Coronary artery (tissue), 2 donors: ENCODE data around the gene DGKG.

Experiments
- DNase-seq: peaks from one replicate; pipeline ENCODE4 v3.0.0-alpha.2; 2017; ENCODE audit warnings: low spot score
- H3K27ac ChIP-seq, 2 donors: fragments of 200-600 bp; sonication (generic); one replicate each; pipeline ENCODE4 v1.5.1; 2016 to 2019
- H3K4me3 ChIP-seq: fragments of 200-600 bp; sonication (generic); 2 replicates; pipeline ENCODE4 v1.5.1; 2016; ENCODE audit warnings: mild to moderate bottlenecking, moderate library complexity
- TF ChIP-seq, protein P1 (sequence below): fragments of 200-600 bp; sonication (generic); IDR thresholded peaks from one replicate; pipeline ENCODE4 v1.5.1; 2019; ENCODE audit warnings: antibody characterized with exemption

The DGKG gene

DNA sequence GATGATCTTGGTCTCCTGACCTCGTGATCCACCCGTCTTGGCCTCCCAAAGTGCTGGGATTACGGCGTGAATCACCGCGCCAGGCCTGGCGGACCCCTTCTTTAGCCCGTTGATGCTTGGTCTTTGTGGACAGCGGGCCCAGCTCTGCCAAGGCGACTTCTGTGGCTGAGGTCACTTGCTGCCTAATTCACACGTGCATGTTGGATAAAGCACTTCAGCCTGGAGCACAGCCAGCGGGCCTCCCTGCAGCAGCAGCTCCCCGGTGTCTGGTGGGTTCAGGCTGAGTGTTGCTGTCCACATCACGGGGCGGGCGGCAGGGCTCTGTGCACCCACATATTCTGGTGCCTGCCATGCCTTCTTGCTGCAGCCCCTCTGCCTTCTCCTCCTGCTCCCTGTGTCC is 88.4 kb downstream of the DGKG start:
- TF ChIP-seq, protein P1, sequence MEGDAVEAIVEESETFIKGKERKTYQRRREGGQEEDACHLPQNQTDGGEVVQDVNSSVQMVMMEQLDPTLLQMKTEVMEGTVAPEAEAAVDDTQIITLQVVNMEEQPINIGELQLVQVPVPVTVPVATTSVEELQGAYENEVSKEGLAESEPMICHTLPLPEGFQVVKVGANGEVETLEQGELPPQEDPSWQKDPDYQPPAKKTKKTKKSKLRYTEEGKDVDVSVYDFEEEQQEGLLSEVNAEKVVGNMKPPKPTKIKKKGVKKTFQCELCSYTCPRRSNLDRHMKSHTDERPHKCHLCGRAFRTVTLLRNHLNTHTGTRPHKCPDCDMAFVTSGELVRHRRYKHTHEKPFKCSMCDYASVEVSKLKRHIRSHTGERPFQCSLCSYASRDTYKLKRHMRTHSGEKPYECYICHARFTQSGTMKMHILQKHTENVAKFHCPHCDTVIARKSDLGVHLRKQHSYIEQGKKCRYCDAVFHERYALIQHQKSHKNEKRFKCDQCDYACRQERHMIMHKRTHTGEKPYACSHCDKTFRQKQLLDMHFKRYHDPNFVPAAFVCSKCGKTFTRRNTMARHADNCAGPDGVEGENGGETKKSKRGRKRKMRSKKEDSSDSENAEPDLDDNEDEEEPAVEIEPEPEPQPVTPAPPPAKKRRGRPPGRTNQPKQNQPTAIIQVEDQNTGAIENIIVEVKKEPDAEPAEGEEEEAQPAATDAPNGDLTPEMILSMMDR = no peak
- H3K4me3 ChIP-seq = no peak overlapping the region
- peak; percentile 41 for DNase-seq
- H3K27ac ChIP-seq = no peak overlapping the region

DNA sequence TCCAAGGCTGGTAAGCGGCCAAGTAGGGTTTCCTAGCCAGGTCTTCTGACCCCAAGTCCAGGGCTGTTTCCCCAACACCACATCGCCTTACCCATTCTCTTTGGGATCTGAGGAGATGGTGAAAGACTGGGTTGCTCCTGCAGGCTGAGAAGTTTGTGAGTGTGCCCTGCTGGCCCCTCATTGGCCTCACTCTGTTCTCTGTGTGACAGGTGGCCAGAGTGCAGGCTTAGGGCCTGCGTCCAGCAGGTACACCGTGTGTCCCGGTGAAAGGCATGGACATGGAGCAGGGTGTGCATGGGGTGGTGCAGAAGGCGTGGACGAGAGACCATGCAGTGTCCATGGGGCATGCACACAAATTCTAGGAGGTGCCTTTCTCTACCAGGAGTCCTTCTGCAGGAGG is 91.3 kb downstream of the DGKG start:
- peak; percentile 64 for DNase-seq
- TF ChIP-seq, protein P1 = no peak
- Histone ChIP-seq H3K4me3 (no peak overlapping the region), H3K27ac (no peak overlapping the region)

DNA sequence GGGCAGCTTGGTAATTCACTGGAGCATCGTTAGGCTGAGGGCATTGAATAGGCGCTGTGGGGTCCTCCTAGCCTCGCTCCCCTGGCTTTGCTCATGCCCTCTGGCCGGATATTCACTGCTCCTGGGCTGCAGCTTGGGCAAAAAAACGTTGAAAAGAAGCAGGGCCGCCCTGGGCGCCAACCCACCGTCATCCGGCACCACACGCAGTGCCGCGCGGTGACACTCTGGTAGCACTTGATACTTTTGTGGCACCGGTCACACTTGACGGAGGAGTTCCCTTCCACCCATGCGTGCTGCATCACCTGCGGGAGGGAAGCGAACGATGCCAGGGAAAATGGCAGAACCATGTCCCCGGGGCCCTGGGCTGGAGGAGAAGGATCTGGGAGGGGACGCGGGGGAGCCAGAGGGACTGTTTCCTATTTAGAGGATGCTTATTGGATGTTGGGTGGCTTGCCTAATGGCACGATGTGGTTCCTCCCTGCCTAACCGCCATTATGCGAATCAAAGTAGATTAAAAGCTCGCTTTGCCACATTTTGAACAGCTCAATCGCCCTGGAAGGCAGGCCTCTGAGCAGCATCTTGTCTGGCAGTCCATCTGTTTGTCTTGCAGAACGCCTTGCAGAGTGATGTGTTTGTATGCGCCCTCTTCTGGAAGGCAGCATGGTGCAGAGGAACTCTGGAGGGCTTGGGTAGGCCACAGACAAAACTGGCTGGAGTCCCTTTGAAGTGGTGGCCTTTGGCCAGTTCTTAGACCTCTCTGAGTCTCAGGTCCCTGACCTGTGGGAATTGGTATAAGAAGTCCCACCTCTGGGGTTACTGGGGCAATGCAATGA is 93.2 kb downstream of the DGKG start:
- peak; percentile 56 for DNase-seq
- TF ChIP-seq, protein P1 = no peak
- no peak overlapping the region for H3K27ac ChIP-seq

DNA sequence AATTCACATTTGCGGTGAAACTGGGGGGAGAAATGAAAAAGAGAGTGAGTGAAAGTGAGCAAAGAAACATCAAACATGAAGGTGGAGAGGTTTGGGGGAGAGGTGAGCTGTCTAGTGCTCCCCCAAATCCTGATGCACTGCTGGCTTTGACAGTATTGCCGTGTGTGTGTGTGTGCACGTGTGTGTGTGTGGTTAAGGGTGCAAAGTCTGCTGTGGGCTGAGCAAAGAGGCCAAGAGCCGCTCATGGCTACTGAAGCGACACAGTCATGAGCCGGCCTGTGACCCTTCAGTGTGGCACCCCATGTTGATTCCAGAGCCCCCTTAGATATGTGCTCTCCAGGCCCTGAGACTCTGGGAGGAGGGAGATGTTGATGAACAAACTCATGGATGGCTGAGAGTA is 94.3 kb downstream of the DGKG start:
- H3K27ac ChIP-seq = no peak overlapping the region
- DNase-seq = peak; percentile 16
- TF ChIP-seq, protein P1 = no peak
- no peak overlapping the region for H3K4me3 ChIP-seq

More for the DNA sequence above, 93.2 kb downstream of the DGKG start:
- no peak overlapping the region for H3K4me3 ChIP-seq

DNA sequence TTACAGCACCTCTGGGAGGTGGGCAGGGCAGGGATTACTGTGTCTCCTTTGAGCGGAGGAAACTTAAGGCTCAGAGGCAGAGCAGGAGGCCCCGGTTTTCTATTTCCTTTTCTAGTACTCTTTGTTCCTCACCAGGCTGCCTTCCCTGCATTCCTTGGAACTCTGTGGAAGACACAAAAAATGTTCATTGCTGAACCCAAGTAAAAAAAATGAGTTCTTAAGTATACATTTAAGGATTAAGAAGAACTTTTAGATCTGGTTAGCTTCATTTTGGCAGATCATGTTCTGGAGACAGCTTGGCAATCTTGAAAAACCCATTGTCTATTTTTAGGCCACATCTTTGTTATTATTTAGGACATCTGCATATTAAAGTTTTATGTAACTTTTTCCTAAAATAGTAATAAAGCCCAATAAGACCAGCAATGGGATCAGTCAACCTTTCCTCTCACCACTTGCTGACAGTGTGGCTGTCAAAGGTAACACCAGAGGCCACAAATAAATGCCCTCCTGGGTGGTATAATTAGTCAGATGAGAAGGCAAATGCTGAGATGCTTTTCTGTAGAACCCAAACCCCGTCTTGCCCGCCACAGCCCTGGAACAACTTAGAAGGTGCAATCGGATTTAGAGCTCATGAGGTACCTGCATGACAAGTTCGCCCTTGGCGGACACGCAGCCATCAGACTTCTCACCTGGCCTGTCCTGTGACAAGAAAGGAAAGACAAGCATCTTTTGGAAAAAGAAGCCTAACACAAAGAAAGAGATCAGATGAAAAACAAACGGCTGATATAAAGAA is 97.2 kb downstream of the DGKG start:
- TF ChIP-seq, protein P1 = no peak
- H3K4me3 ChIP-seq = no peak overlapping the region
- no peak overlapping the region for H3K27ac ChIP-seq

DNA sequence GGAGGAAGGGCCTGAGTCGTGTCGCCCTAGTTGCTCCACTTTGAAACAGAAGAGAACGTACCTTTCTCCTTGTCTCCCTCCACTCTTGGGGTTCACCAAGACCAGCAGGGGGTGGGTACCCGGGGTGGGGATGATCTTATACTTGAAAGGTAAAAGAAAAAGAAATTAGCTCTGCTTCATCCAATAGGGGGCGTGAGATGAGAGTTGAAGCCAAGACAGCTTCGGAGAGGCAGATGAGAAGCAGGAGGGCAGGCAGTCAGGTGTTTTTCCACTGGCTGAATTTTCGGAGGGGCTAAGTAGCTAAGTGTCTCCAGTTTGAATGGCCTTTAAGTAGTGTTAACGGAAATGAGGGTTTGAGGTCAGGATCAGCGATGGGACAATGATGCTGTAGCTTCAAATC is 100.4 kb downstream of the DGKG start:
- H3K4me3 ChIP-seq = no peak overlapping the region
- no peak for DNase-seq
- no peak overlapping the region for H3K27ac ChIP-seq
- TF ChIP-seq, protein P1 = no peak

More for the DNA sequence above, 97.2 kb downstream of the DGKG start:
- DNase-seq = peak; percentile 14
